DOHH2 (cell line): ENCODE measurements around the gene ACSM2A.
"Not testable (repeated sequence)": the region's sequence is repeated elsewhere in the genome, so short reads cannot be mapped to it uniquely, and the experiment has no call there.

ENCODE experiments used
- CTCF ChIP-seq: fragments of 200-600 bp; sonication (generic); IDR thresholded peaks from one replicate; pipeline ENCODE4 v1.5.1; 2014; ENCODE audit warnings: antibody characterized with exemption, mild to moderate bottlenecking, low read depth, low read length; ENCODE audit not compliant: poor library complexity, severe bottlenecking
- EZH2phosphoT487 ChIP-seq: fragments of 200-600 bp; sonication (generic); IDR thresholded peaks from 2 replicates; pipeline ENCODE4 v1.6.1; 2017; ENCODE audit warnings: borderline replicate concordance, mild to moderate bottlenecking, antibody characterized with exemption, low read length, moderate library complexity, mixed read lengths

GRCh38 chr16:20483989-20484388 is 32.7 kb downstream of the ACSM2A start:
- not testable (repeated sequence) for TF ChIP-seq EZH2phosphoT487, CTCF
